ENCODE results near the gene KDM4B.

The KDM4B gene

DNA sequence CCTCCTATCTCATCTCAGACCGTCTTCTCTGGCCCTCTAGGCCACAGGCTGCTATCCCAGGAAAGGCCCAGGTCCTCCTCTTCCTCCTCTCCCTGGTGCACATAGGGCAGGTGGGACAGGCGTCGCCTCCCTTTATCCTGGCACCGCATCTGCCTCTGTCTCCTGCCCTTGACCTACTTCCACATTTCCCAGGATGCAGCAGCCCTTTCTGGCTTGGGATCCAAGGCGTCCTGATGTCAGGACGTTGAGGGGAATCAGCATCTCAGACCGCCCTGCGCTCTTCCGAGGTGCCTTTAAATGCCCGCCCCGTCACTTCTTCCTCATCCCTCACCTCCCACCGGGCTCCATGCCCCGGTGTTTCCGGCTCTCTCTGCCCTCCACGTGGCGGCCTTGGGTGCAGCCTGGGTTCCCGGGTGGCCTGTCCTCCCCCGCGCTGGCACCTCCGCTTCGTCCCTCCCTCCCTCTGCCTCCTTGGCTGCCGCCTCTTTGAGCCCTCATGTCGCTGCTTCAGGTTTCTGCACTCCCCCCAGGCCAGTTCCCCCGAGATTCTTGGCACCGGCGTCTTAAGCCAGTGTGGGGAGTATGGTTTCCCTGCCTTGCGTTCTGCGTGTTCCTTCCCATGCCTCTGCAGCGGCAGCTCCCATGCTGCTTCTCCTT lies 66.3 kb downstream of the KDM4B start:
- no peak for DNase-seq (ENCODE audit: low spot score)

DNA sequence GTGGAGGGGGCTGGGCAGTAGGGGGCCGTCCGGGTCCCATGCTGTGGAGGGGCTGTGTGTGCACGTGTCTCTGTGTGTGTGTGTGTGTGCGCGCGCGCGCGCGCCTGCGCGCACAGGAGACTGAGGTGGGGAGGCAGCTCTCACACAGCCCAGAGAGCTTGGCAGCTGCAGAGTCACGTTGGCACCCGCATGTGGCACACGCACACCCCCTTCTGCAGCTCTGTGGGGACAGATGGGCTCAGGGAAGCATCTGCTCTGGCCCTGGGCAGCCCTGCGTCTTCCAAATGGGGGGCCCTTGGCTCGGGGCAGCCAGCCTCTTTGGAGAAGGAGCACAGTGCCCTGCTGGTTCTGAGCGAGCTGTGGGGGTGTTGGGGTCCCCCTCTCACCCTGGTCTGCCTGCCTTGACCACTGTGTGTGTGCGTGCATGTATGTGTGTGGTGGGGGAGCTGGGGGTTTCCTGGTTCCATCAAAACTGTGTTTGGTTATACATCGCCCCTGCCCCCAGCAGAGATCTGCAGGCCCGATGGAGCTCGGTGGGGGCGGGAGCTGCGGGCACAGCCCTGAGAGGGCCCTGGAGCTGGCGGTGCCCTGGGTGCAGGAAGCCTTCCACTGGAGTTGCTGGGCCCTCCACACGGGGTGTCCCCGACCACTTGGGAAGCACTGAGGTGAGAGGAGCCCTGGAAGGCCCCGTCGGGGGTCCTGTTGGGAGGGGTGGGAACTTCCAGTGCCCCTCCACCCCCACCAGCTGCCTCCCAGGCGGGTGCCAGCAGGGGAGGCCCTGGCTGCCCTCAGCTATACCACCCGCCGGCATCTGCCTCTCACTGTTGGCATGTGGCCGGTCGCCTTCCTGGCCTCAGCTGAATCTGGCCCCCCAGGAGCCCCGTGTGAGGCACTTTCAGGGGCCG lies 67.1 kb downstream of the KDM4B start:
- no peak for DNase-seq (ENCODE audit: low spot score)

- DNase-seq (ENCODE audit: low spot score), result peak; percentile 66
These were observed 68.0 kb downstream of the KDM4B start for GRCh38 chr19:5036698-5037563.

DNA sequence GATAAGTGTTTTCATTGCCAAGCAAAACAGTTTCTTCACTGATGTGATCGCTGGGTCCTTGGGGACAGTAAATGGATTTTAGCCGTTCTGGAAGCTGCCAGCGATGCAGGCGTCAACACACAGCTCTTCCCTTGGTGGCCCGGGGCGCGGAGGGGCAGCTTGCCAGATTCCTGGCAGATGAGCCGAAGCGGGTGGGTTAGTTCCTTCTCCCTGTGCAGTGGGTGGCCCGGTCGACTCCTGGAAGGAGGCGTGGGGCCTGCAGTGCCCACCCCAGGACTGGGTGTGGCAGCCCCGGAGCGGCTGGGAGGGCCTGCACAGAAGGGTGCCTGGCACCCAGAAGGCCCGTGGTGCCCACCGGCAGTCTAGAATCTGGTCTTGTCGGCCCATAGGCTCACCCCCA lies 69.0 kb downstream of the KDM4B start:
- DNase-seq (ENCODE audit: low spot score), result no peak

- DNase-seq (ENCODE audit: low spot score), result peak; percentile 70
These were observed 69.8 kb downstream of the KDM4B start for GRCh38 chr19:5038631-5039271.

- no peak for DNase-seq (ENCODE audit: low spot score)
These were observed 71.0 kb downstream of the KDM4B start for GRCh38 chr19:5039642-5040543.

GRCh38 chr19:5040544-5041167 lies 71.7 kb downstream of the KDM4B start:
- no peak for DNase-seq (ENCODE audit: low spot score)

DNA sequence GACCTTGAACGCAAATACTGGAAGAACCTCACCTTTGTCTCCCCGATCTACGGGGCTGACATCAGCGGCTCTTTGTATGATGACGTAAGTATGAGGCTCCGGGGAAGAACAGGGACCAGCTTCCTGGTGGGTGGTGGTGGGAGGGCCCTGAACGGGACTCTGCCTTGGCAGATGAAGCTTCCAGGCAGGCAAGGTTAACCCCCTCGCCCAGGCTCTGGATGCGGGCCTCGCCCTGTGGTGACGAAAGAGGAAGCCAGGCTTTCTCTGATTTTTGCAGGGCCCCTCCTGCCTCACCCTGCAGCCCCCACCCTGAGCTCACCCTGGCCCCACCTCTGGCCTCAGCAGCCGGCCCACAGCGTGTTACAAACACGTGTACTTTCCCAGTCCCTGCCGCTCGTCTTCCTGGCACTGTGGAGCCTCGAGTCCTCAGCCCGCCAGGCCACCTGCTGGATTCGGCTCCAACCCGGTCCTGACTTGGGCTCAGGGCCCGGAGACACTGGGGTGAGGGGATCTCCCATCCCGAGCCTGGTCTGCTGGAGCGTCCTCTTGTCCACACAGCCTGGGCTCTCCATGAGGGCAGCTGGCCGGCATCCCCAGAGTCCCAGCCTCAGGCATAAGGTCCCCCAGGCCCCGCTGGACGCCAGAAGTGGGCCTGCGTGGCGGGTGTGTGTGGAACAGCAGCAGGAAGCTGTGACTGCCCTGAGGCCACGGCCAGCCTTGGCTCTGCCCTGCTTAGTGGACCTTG lies 72.4 kb downstream of the KDM4B start:
- no peak for DNase-seq (ENCODE audit: low spot score)

GRCh38 chr19:5041913-5042187 lies 72.9 kb downstream of the KDM4B start:
- no peak for DNase-seq (ENCODE audit: low spot score)

DNA sequence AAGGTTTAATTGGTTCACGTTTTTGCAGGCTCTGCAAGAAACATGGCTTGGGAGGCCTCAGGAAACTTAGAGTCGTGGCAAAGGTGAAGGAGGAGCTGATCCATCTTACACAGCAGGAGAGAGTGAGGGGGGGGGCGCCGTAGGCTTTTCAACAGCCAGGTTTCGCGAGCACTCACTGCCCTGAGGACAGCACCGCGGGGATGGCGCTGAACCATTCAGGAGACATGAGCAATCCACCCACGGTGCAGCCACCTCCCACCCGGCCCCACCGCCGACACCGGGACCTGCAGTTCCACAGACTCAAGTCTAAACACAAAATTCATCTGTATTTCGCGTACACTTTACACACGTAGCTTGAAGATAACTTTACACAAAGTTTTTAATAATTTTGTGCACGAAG lies 73.6 kb downstream of the KDM4B start:
- no peak for DNase-seq (ENCODE audit: low spot score)

DNA sequence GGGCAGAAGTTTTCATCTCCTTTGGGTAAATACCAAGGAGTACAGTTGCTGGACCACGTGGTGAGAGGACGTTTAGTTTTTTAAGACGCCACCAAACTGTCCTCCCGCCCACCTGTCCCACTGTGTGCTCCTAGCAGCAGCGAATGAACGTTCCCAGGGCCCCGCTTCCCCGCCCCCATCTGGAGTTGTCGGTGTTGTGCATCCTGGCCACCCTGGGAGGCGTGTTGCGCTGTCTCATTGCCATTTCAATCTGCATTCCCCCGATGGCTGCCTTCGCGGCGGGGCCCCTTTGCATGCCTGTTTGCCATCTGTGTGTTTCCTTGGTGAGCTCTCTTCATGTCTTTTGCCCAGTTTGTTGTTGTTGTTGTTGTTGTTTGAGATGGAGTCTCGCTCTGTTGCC lies 76.1 kb downstream of the KDM4B start:
- DNase-seq (ENCODE audit: low spot score), result no peak

DNA sequence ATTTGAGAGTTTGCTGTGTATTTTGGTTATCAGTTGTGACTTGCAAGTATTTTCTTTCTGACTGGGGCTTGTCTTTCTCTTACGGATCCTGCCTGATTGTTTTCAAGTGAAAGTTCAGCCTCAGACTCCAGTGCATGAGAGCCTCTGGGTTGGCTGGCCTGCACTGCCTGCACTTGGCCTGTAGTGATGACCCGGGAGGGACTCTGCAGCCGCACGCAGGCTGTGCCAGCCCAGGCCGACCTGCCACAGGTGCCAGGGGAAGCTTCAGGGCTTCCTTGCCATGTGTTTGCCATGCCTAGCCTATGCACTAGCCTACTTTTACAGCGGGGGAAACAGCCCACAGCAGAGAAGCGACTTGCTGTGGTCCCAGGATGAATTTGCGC lies 77.0 kb downstream of the KDM4B start:
- DNase-seq (ENCODE audit: low spot score), result no peak

DNA sequence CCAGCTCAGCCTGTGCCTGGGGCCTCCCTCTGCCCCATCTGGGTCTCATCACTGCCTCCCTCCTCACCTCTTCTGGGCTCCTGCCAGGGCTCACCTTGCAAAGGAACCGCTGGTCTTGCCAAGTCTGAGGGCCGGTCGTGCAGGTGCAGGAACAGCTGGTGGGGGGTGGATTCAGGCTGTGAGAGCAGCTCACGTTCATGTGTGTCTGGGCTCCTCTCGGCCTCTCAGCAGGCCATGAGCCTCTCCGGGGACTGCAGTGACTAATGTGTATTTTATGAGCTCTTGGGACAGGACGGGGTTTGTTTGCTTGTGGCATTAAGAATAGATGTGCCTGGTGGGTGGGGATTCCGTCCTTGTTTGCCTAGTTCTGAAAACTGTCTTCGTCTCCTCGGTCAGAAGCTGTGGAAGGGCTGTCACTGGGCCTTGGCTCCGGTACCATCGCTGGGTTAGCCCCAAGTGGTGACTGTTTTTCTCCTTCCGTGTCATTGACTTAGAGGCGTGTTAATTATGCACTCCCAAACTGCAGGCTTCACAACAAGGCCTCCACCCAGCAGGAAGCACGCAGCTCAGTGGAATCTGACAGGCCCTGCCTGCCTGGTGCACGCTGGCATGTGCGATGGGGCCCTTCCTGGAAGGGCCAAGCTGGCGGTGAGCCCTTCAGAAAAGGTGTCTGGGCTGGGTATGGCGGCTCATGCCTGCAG lies 77.6 kb downstream of the KDM4B start:
- peak; percentile 87 for DNase-seq (ENCODE audit: low spot score)

DNA sequence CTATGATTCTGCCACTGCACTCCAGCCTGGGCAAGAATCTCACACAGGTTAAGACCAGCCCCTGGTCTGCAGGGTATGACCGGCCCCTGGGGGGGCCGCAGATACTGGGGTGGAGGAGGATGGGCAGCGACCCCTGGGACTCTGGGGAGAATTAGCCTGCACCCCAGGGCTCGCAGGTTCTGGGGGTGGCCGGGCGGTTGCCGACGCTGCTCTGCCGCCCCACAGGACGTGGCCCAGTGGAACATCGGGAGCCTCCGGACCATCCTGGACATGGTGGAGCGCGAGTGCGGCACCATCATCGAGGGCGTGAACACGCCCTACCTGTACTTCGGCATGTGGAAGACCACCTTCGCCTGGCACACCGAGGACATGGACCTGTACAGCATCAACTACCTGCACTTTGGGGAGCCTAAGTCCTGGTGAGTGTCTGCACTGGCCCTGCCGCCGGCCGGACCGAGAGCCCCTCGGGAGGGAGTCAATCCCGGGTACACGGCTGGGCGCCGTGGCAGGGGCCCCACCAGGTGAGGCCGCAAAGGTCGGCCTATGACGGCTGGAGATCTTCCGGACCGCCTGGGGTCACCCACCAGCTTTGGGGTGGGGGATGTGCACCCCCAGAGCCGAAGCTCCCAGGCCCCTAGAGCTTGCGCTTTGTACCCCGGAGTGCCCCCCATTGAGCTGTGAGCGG lies 78.5 kb downstream of the KDM4B start:
- no peak for DNase-seq (ENCODE audit: low spot score)

GRCh38 chr19:5048091-5048726 lies 79.3 kb downstream of the KDM4B start:
- DNase-seq (ENCODE audit: low spot score), result peak; percentile 93

DNA sequence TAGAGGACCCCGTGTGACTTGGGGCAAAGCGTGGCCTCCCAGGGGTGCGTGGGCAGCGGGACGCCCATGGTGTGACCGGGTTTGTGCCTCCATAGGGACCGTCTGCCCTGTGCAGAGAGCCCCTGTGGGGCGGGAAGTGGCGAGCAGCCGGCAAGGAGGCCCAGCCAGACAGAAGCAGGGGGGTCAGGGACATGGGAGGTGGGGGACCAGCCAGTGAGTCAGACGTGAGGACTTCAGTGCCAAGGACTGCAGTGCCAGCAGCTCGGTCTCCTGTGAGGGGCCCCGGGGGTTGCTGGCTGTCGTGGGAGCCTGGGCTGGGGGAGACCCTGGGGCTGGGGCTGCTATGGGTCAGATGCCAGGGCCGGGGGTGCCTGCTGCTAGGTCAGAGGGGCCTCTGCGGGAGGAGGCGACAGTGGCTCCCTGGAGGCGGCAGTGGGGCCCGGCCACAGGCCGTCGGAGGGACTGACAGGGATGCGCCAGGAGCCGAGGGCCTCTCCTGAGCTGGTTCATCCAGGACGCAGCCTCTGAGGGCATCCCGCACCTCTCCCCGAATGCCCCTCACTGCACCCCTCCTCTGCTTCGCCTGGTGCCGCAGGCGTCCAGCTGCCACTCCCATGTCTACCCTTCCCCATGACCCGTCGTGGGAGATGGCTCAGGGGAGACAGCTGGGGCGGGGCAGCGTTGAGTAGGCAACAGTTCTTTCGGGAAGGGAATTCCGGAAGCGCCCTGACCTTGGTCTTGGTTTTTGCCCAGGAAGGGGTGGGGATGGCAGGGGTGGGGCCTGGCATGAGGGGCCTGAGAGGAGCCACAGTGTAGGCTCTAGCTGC lies 80.0 kb downstream of the KDM4B start:
- peak; percentile 90 for DNase-seq (ENCODE audit: low spot score)

DNA sequence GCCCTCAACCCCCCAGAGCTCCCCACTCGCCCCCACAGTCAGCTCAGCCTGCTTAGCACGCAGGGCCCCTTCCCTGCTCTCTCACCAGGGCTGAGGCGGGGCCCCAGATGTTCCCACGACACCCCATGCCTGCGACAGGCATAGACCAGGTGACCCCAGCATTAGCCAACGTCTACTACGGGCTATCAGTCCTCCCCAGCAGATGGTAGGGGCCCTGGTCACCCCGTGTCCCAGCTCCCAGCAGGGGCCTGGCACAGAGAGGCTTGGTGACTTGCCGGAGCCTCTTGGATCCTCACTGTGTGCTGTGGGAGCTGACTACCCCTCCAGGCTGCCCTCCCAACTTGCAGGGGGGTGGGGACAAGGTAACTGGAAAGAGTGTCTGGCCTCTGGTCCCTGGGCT lies 80.6 kb downstream of the KDM4B start:
- peak; percentile 27 for DNase-seq (ENCODE audit: low spot score)
